HG02973 (cell line): Measurements from ENCODE around the gene UBE2D1.

Source experiments
- ATAC-seq: cut with Tn5 transposase; IDR thresholded peaks from one replicate; pipeline ENCODE4 v1.9.1; 2021; ENCODE audit warnings: moderate library complexity; ENCODE audit not compliant: unreplicated experiment

The UBE2D1 gene

GRCh38 chr10:58336242-58336641 lies 1.4 kb downstream of the UBE2D1 start:
- no peak for ATAC-seq

DNA sequence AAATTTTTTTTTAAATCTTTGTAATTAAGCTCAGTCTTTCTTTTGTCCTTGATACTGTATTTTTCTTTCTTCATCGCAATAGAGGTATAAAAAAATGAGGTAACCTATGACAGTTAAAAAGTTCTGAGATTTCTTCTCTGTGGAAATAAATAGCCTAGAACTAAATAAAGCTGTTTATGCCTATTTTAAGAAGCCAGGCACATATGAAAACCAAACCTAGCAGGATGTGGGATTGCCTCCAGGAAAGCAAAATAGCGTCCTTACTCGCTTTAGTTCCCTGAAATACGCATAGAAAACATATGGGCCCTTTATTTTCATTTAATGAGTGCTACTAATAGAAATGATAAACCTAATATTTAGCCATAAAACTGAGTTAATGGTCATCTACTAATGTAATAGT lies 6.6 kb downstream of the UBE2D1 start:
- ATAC-seq, result no peak

DNA sequence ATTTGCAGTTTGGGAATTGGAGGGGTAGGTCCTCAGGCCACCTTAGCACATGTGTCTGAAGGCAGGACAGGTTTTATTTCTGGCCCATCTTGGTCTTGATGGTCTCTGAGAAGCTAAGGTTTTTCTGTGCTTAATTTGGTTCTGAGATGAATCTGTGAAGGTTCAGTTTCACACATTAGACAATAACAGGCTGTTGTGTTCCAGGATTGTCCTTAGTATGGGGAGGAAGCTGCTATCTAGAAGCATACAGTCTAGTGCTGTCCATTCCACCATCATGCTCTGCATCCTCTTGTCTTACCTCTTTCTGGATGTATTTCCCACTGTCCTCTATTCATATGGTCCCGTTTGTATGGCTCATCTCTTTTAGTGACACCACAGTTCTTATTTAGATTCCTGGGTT lies 7.1 kb downstream of the UBE2D1 start:
- ATAC-seq, result no peak

DNA sequence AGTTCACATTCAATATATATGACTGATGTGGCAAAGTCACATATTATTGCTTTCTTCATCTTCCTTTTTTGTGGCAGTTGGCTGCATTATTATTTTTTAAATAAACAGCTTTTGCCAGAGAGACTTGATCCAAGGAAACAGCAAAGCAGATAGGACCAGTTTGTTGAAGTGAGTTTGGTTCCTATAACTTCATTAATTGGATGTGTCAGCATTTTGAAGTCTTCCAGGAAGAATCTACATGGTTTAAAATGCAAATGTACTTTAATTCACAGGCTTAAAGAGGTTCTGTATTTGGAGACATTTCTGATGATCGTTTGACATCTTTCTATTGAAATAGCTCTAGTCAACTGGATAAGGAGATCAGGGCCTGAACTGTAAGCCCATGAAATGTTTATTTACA lies 13.2 kb downstream of the UBE2D1 start:
- no peak for ATAC-seq

DNA sequence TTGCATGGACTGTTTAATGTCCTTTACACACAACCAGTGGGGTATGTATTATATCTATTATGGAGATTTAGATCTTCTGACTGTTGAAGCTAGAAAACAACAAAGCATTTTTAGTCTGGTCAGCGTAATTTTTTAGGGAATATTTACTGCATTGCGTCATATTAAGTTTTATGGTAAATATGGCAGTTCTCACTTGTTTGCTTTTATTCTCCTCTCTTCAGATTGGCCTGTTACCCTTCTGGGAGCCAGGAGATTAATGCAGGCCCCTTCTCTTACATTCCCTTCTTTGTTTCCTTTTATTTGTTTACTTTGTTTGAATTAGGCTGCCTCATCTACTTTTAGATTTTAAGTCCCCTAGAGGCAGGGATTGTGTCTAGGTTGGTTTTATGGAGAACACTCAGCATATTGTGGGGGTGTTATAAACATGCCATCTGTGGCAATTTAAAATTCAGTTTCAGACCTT lies 13.8 kb downstream of the UBE2D1 start:
- ATAC-seq, result no peak

GRCh38 chr10:58350023-58350422 lies 15.2 kb downstream of the UBE2D1 start:
- no peak for ATAC-seq

GRCh38 chr10:58350619-58351323 lies 16.0 kb downstream of the UBE2D1 start:
- ATAC-seq, result no peak

DNA sequence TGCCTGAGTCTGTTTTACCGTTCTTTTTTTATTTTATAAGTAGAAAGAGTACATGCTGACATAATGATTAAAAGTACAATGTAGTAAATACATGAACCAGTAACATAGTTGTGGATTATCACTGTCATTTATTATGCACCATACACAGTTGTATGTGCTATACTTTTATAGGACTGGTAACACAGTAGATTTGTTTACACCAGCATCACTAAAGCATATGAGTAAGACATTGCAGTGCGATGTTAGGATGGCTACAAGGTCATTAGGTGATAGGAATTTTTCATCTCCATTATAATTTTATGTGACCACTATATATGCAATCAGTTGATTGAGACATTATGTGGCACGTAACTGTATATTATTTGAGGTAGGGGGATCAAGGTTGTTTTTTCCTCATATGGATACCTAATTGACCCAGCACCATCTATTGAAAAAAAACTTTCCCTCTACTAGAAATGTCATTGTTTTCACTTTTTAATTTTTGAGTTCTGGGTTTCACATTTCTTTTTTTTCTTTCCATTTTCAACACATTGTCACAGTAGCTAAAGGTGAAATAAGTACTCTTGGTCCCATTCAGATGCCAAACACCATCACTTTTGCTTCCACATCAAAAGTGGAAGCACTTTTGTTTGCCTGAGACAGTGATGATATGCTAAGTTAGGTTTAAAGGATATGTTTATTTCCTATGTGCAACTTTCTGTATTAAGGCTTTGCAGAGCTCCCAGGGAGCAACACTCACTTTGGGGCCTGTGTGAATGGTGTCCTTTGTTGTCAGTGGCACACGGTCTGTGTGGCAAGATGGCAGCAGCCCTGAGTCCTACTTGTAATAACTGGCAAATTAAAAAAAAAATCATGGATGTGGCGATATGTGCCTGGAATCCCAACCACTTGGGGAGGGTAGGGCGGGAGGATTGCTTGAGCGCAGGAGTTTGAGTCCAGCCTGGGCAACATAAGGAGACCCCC lies 17.1 kb downstream of the UBE2D1 start:
- ATAC-seq, result no peak

DNA sequence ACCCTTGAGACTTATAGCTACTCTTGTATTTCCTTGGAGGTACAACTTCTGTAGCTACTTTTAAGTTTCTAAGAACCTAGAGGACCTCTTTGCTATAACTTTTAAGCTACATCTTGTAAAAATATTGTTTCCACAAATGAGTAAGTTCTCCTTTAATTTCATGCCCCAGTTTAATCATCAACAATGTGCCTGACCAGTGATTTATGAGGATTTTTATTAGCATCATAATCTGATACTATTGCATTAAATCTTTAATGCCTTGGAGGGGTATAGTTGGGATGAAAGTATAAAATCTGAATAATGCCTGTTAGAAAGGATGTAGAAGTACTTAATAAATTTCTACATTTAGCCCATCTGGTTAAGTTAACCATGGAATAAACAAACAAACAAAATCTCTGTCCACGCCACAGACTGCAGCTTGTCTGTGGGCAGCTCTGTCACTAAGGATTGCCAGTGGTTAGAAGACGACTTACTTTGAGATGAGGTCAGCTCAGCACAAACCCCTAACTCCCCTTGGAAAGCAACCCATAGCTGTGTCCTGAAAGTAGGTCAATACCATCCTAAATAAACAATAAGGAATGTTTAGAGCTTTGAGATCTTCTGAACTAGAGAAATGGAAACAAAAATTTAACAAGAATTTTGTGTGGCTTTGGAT lies 18.3 kb downstream of the UBE2D1 start:
- ATAC-seq, result no peak

DNA sequence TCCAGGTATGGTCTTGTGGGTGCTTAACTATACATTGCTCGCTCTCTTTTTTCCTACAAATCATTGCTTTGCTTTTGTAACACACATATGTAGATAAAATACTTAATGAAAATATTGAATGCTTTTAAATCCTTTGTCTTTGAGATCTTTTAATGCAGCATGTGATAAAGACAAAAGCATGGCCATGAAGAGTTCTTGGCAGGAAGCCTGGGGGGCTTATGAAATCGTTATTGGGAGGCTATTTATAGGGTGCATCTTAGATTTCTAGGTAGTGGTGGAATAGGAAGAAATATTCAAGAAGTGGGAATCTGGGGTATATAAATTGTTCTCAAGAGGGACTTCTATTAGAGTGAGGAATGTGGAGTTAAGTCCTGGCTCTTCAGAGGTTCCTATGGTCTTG lies 21.9 kb downstream of the UBE2D1 start:
- no peak for ATAC-seq

DNA sequence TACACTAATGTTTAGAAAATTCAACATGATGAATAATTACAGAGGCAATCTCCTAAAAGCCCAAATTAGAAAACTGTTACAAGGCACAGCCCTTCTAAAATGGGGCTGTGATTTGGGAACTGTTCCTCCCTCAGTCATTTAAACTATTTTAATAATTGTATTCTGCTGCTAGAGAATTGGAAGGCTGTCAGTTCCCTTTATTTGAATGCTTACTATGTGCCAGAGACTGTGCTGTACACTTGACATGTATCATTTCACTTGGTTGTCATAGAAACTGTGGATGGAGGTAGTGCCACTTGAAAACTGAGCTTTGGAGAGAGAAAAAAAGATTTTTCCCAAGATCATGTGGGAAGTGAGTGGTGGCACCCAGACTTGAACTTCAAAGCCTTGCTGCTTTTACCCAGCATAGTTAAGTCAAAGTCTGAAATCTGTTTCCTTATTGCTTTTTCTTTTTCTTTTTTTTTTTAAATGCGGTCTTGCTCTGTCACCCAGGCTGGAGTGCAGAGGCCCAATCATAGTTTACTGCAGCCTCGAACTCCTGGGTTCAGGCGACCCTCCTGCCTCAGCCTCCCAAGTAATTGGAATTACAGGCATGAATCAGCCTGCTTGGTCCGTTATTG lies 23.6 kb downstream of the UBE2D1 start:
- ATAC-seq, result no peak

GRCh38 chr10:58358947-58359346 lies 24.1 kb downstream of the UBE2D1 start:
- no peak for ATAC-seq

DNA sequence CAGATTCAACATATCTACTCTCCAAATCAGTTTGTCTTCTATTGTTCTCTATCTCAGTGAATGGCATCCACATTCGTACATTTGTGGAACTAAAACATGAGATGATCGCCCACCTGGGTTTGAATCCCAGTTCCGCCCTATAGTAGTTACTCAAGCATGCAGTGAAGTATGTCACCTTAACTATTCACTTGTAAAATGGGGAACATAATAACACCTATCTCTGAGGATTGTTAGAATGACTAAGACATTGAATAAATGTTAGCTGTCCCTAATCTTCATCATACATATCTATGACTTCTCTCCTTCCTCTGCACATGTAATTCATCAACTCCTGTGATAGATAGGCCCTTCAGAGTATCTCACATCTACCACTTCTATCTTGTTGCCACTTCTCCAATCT lies 24.7 kb downstream of the UBE2D1 start:
- no peak for ATAC-seq

- no peak for ATAC-seq
Measured at GRCh38 chr10:58360412-58361004, 25.7 kb downstream of the UBE2D1 start.

DNA sequence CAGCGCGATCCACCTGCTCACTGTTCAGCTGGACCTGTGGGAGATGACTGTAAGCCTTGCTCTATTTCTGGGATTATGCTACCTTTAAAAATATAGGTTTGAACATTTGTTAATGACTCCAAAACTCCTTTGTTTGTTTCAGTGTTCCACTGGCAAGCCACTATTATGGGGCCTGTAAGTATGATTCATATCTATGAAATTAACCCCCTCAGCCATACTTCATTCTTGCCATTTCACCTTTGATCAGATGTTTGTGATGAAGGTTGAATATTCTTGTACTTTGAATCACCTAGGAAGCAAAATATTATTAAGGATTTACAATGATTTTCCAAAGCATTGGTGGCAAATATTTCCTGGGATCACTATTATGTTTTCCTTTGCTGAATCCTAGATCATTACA lies 26.5 kb downstream of the UBE2D1 start:
- no peak for ATAC-seq

- ATAC-seq, result no peak
Measured at GRCh38 chr10:58362027-58362789, 27.4 kb downstream of the UBE2D1 start.

DNA sequence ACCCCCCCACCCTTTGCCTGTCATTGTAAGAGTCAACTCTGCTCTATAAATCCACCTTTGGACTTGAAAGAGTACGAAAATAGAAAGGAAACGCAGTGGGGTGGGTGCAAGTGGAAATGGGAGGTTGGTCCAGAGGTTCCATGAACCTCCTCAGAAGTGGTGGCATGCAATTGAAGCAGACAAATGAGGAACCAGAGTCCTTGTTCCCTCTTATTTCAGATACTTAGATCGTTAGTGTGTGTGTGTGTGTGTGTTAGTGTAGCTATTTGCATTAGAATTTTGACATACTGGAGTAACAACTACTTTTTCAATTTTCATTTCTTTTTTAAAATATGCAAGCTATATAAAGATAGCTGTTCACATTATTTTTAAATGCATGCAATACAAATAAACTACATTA lies 32.3 kb downstream of the UBE2D1 start:
- no peak for ATAC-seq

DNA sequence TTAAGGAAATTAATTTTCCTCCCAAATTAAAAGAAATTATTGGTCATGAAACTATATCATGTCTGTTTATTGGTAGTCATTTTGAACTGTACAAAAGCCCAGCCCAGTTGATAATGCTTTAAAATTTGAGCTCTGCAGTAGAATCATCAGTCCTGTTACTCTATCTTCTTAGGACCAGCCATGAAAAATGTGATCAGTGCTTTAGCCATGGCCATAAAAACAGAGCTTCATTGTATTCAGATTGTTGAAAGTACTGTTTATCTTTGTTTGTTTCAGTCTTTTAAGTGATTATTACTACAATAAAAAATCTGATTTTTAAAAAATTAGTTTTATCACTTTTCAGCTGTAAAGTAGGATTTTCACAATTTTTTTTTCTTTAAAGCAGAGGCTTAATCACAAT lies 36.7 kb downstream of the UBE2D1 start:
- ATAC-seq, result no peak

- ATAC-seq, result peak; percentile 90
Measured at GRCh38 chr10:58372607-58373441, 38.0 kb downstream of the UBE2D1 start.
